ENCODE measurements around the gene MIX23. TPM values are rescaled to one million over a fixed set of nuclear protein-coding genes. Genes with fewer than 3 reads are reported as not detected.

The MIX23 gene
- total and polyA plus RNA-seq, 10 of the 15 experiments (the other 5 are each of a cell fraction or from before 2014, with no cell fraction given): 30.0 to 176 (median 62.4) TPM

GRCh38 chr3:122310361-122310760, 72.7 kb downstream of the MIX23 start (continued):
- no peak for TF ChIP-seq CREB1 (IDR thresholded peaks at IDR 0.05; ENCODE audit: low read depth)

Small RNA genes within 50 kb of the gene (small RNA-seq; reads per million reads assigned to genes)
- not detected for gene AC083798.1

Other genes starting within 250 kb of the MIX23 start
Only the 7 nearest of the 8 such genes appear.
- 1.8 and 1.9 TPM in 2 replicates for gene CSTA, start 58.0 kb downstream of the MIX23 start, total RNA-seq (2014; rRNA removed)
- 4.2 and 4.6 TPM in 2 replicates for gene CSTA, start 58.0 kb downstream of the MIX23 start, total RNA-seq (2014; rRNA removed; fragmentation: Illumina TruSeq; extraction: Trizol)
- gene CSTA, start 58.0 kb downstream of the MIX23 start, total RNA-seq (2021): 1.8 and 2.1 TPM in 2 replicates
- 1.9 and 3.5 TPM in 2 replicates for gene CSTA, start 58.0 kb downstream of the MIX23 start, polyA plus RNA-seq (2011; rRNA removed)
- 6.7 and 15.4 TPM in 2 replicates for gene CSTA, start 58.0 kb downstream of the MIX23 start, polyA plus RNA-seq (2014; fragmentation: Illumina TruSeq; extraction: Trizol)
- gene CSTA, start 58.0 kb downstream of the MIX23 start, polyA plus RNA-seq (2014; fragmentation: Nextera tagmentation; extraction: Ambion mirVana): 1 to 10 TPM; 2.7 to 3.9 TPM
- 2.2 and 5.6 TPM in 2 replicates for gene CSTA, start 58.0 kb downstream of the MIX23 start, polyA plus RNA-seq (2014; rRNA removed)
- 1 to 10 TPM; 3.1 to 3.7 TPM for gene CSTA, start 58.0 kb downstream of the MIX23 start, polyA plus RNA-seq (2016; fragmentation: Nextera tagmentation; extraction: Ambion mirVana)
- 59.2 and 60.7 TPM in 2 replicates for gene FAM162A, start 951 bp upstream of the MIX23 start, total RNA-seq (2014; rRNA removed)
- 97.4 and 99.6 TPM in 2 replicates for gene FAM162A, start 951 bp upstream of the MIX23 start, total RNA-seq (2014; rRNA removed; fragmentation: Illumina TruSeq; extraction: Trizol)
- 73.6 and 76.4 TPM in 2 replicates for gene FAM162A, start 951 bp upstream of the MIX23 start, total RNA-seq (2021)
- gene FAM162A, start 951 bp upstream of the MIX23 start, polyA plus RNA-seq (2011; rRNA removed): 346 and 555 TPM in 2 replicates
- gene FAM162A, start 951 bp upstream of the MIX23 start, polyA plus RNA-seq (2014; fragmentation: Illumina TruSeq; extraction: Trizol): 105 and 122 TPM in 2 replicates
- gene FAM162A, start 951 bp upstream of the MIX23 start, polyA plus RNA-seq (2014; fragmentation: Nextera tagmentation; extraction: Ambion mirVana): 100 to 1,000 TPM; 290 to 297 TPM
- 83.6 and 93.7 TPM in 2 replicates for gene FAM162A, start 951 bp upstream of the MIX23 start, polyA plus RNA-seq (2014; rRNA removed)
- gene FAM162A, start 951 bp upstream of the MIX23 start, polyA plus RNA-seq (2016; fragmentation: Nextera tagmentation; extraction: Ambion mirVana): 100 to 1,000 TPM; 177 to 186 TPM
- 4.0 and 5.9 TPM in 2 replicates for gene WDR5B, start 32.8 kb upstream of the MIX23 start, total RNA-seq (2014; rRNA removed)
- 4.2 TPM in 2 replicates for gene WDR5B, start 32.8 kb upstream of the MIX23 start, total RNA-seq (2014; rRNA removed; fragmentation: Illumina TruSeq; extraction: Trizol)
- 2.9 and 3.4 TPM in 2 replicates for gene WDR5B, start 32.8 kb upstream of the MIX23 start, total RNA-seq (2021)
- 7.9 and 11.5 TPM in 2 replicates for gene WDR5B, start 32.8 kb upstream of the MIX23 start, polyA plus RNA-seq (2011; rRNA removed)
- 3.8 and 3.9 TPM in 2 replicates for gene WDR5B, start 32.8 kb upstream of the MIX23 start, polyA plus RNA-seq (2014; fragmentation: Illumina TruSeq; extraction: Trizol)
- gene WDR5B, start 32.8 kb upstream of the MIX23 start, polyA plus RNA-seq (2014; fragmentation: Nextera tagmentation; extraction: Ambion mirVana): 1 to 10 TPM; 1.7 to 2.4 TPM
- 3.2 and 3.6 TPM in 2 replicates for gene WDR5B, start 32.8 kb upstream of the MIX23 start, polyA plus RNA-seq (2014; rRNA removed)
- gene WDR5B, start 32.8 kb upstream of the MIX23 start, polyA plus RNA-seq (2016; fragmentation: Nextera tagmentation; extraction: Ambion mirVana): 1 to 10 TPM; 2.8 to 2.9 TPM
- gene KPNA1, start 131.7 kb upstream of the MIX23 start, total RNA-seq (2014; rRNA removed): 16.1 and 18.6 TPM in 2 replicates
- gene KPNA1, start 131.7 kb upstream of the MIX23 start, total RNA-seq (2014; rRNA removed; fragmentation: Illumina TruSeq; extraction: Trizol): 29.7 and 29.9 TPM in 2 replicates
- 52.7 and 52.8 TPM in 2 replicates for gene KPNA1, start 131.7 kb upstream of the MIX23 start, total RNA-seq (2021)
- gene KPNA1, start 131.7 kb upstream of the MIX23 start, polyA plus RNA-seq (2011; rRNA removed): 45.6 and 56.3 TPM in 2 replicates
- gene KPNA1, start 131.7 kb upstream of the MIX23 start, polyA plus RNA-seq (2014; fragmentation: Illumina TruSeq; extraction: Trizol): 50.9 and 54.9 TPM in 2 replicates
- 1 to 10 TPM; 8.5 to 8.8 TPM for gene KPNA1, start 131.7 kb upstream of the MIX23 start, polyA plus RNA-seq (2014; fragmentation: Nextera tagmentation; extraction: Ambion mirVana)
- gene KPNA1, start 131.7 kb upstream of the MIX23 start, polyA plus RNA-seq (2014; rRNA removed): 33.4 and 37.6 TPM in 2 replicates
- 10 to 100 TPM; 44.4 to 46.8 TPM for gene KPNA1, start 131.7 kb upstream of the MIX23 start, polyA plus RNA-seq (2016; fragmentation: Nextera tagmentation; extraction: Ambion mirVana)
- 41.3 and 54.2 TPM in 2 replicates for gene PARP9, start 181.1 kb upstream of the MIX23 start, total RNA-seq (2014; rRNA removed)
- 58.9 and 61.8 TPM in 2 replicates for gene PARP9, start 181.1 kb upstream of the MIX23 start, total RNA-seq (2014; rRNA removed; fragmentation: Illumina TruSeq; extraction: Trizol)
- gene PARP9, start 181.1 kb upstream of the MIX23 start, total RNA-seq (2021): 46.2 and 49.6 TPM in 2 replicates
- gene PARP9, start 181.1 kb upstream of the MIX23 start, polyA plus RNA-seq (2011; rRNA removed): 122 and 154 TPM in 2 replicates
- 69.4 and 91.3 TPM in 2 replicates for gene PARP9, start 181.1 kb upstream of the MIX23 start, polyA plus RNA-seq (2014; fragmentation: Illumina TruSeq; extraction: Trizol)
- 10 to 100 TPM; 34.0 to 40.4 TPM for gene PARP9, start 181.1 kb upstream of the MIX23 start, polyA plus RNA-seq (2014; fragmentation: Nextera tagmentation; extraction: Ambion mirVana)
- 44.8 and 56.6 TPM in 2 replicates for gene PARP9, start 181.1 kb upstream of the MIX23 start, polyA plus RNA-seq (2014; rRNA removed)
- 10 to 100 TPM; 40.7 to 46.0 TPM for gene PARP9, start 181.1 kb upstream of the MIX23 start, polyA plus RNA-seq (2016; fragmentation: Nextera tagmentation; extraction: Ambion mirVana)
- gene DTX3L, start 181.1 kb upstream of the MIX23 start, total RNA-seq (2014; rRNA removed): 28.6 and 34.6 TPM in 2 replicates
- 40.1 and 42.9 TPM in 2 replicates for gene DTX3L, start 181.1 kb upstream of the MIX23 start, total RNA-seq (2014; rRNA removed; fragmentation: Illumina TruSeq; extraction: Trizol)
- 41.4 and 46.3 TPM in 2 replicates for gene DTX3L, start 181.1 kb upstream of the MIX23 start, total RNA-seq (2021)
- 15.6 and 17.0 TPM in 2 replicates for gene DTX3L, start 181.1 kb upstream of the MIX23 start, polyA plus RNA-seq (2011; rRNA removed)
- gene DTX3L, start 181.1 kb upstream of the MIX23 start, polyA plus RNA-seq (2014; fragmentation: Illumina TruSeq; extraction: Trizol): 37.9 and 45.4 TPM in 2 replicates
- 10 to 100 TPM in 1 of 2 experiments, 1 to 10 TPM in 1; 9.9 to 14.6 TPM for gene DTX3L, start 181.1 kb upstream of the MIX23 start, polyA plus RNA-seq (2014; fragmentation: Nextera tagmentation; extraction: Ambion mirVana)
- gene DTX3L, start 181.1 kb upstream of the MIX23 start, polyA plus RNA-seq (2014; rRNA removed): 19.5 and 21.8 TPM in 2 replicates
- 10 to 100 TPM; 20.0 to 21.5 TPM for gene DTX3L, start 181.1 kb upstream of the MIX23 start, polyA plus RNA-seq (2016; fragmentation: Nextera tagmentation; extraction: Ambion mirVana)
- gene PARP15, start 194.4 kb upstream of the MIX23 start, total RNA-seq (2014; rRNA removed): 38.9 and 45.0 TPM in 2 replicates
- 37.2 and 41.8 TPM in 2 replicates for gene PARP15, start 194.4 kb upstream of the MIX23 start, total RNA-seq (2014; rRNA removed; fragmentation: Illumina TruSeq; extraction: Trizol)
- 33.2 and 35.3 TPM in 2 replicates for gene PARP15, start 194.4 kb upstream of the MIX23 start, total RNA-seq (2021)
- 234 and 299 TPM in 2 replicates for gene PARP15, start 194.4 kb upstream of the MIX23 start, polyA plus RNA-seq (2011; rRNA removed)
- 68.7 and 104 TPM in 2 replicates for gene PARP15, start 194.4 kb upstream of the MIX23 start, polyA plus RNA-seq (2014; fragmentation: Illumina TruSeq; extraction: Trizol)
- 1 to 10 TPM; 9.0 to 9.7 TPM for gene PARP15, start 194.4 kb upstream of the MIX23 start, polyA plus RNA-seq (2014; fragmentation: Nextera tagmentation; extraction: Ambion mirVana)
- 67.1 and 74.7 TPM in 2 replicates for gene PARP15, start 194.4 kb upstream of the MIX23 start, polyA plus RNA-seq (2014; rRNA removed)
- 10 to 100 TPM; 17.7 to 21.1 TPM for gene PARP15, start 194.4 kb upstream of the MIX23 start, polyA plus RNA-seq (2016; fragmentation: Nextera tagmentation; extraction: Ambion mirVana)

Data from GM12878 (cell line).